ENCODE data around the gene BTBD3.

Gene BTBD3

GRCh38 chr20:11972478-11972877, 54.8 kb downstream of the BTBD3 start:
- DNase-seq = no peak
